Memory B cell (primary cell): ENCODE results near the gene TRIM24.

Source experiments
- ATAC-seq: fragments of 150-1000 bp; cut with Tn5 transposase; 2 replicates; pipeline ENCODE4 v1.10.0; 2021; ENCODE audit warnings: low read depth, mild to moderate bottlenecking, moderate library complexity
- DNase-seq, 2 donors: peaks; one replicate each; pipeline ENCODE4 v3.0.0; 2022; ENCODE audit warnings: low spot score in 2 of 2
- H3K27ac Mint-ChIP-seq: one replicate; pipeline ENCODE4 v1.8.0; 2022; ENCODE audit warnings: mild to moderate bottlenecking, moderate library complexity, mixed read lengths
- H3K27me3 Mint-ChIP-seq: one replicate; pipeline ENCODE4 v1.8.0; 2022; ENCODE audit warnings: mixed read lengths
- H3K36me3 Mint-ChIP-seq: one replicate; pipeline ENCODE4 v1.8.0; 2022; ENCODE audit warnings: mild to moderate bottlenecking, mixed read lengths
- H3K4me1 Mint-ChIP-seq: one replicate; pipeline ENCODE4 v1.8.0; 2022; ENCODE audit warnings: mixed read lengths
- H3K4me3 Mint-ChIP-seq: one replicate; pipeline ENCODE4 v1.8.0; 2022; ENCODE audit warnings: mild to moderate bottlenecking, moderate library complexity, mixed read lengths
- H3K9me3 Mint-ChIP-seq: one replicate; pipeline ENCODE4 v1.8.0; 2022; ENCODE audit warnings: mixed read lengths

TRIM24 gene

DNA sequence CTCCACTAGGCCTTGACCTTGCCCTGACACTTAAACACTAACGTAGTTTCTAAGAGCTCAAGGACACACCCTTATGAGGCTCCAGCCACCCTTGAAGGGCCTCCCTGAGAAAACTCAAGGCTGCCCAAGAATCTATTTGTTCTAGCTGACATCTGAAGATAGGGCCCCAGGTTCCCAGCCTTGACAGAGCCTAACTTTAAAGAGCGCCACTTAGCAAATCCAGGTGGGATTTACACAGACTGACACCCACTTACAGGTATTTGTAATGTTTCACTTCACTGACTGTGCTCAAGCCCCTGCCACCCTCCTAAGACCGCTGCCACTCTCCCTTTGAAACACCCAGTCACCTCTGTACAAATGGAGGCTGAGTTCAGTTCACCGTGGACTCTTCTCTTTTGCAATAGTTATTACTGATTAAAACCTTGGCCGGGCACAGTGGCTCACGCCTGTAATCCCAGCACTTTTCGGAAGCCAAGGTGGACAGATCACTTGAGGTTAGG is 150.7 kb downstream of the TRIM24 start:
- Mint-ChIP-seq H3K4me3 (no peak overlapping the region), H3K4me1 (peaks cover 11% of the 10 kb centered on the region), H3K27me3 (peaks cover 6% of the 10 kb centered on the region), H3K9me3 (no peaks in the 10 kb centered on the region), H3K36me3 (no peaks in the 10 kb centered on the region), H3K27ac (no peak overlapping the region)
- DNase-seq (no peak), ATAC-seq (no peak)

DNA sequence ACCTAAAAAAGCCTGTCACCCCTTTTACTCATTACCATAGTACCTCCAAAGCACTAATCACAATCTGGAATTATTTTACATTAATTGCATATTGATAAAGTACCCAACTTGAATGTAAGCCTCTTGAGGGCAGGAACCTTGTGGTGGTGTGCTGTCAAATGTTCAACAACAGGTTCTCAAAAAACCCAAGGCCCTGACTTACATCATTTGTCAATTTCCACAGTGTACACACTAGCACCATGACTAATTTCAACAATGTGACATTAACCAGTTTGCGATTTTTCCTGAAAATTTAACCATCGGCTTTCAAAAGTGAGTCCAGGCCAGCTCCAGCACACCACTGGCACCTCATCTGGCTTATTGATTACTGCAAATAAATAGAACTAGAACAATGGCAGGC is 153.6 kb downstream of the TRIM24 start:
- Mint-ChIP-seq H3K4me3 (no peak overlapping the region), H3K36me3 (no peaks in the 10 kb centered on the region), H3K27ac (no peak overlapping the region), H3K27me3 (peaks cover 3% of the 10 kb centered on the region), H3K4me1 (peaks cover 2% of the 10 kb centered on the region), H3K9me3 (peaks cover 1% of the 10 kb centered on the region)
- DNase-seq (no peak), ATAC-seq (no peak)

GRCh38 chr7:138616085-138616484 is 156.0 kb downstream of the TRIM24 start:
- Mint-ChIP-seq H3K4me1 (peaks cover 2% of the 10 kb centered on the region), H3K4me3 (no peak overlapping the region), H3K27ac (no peak overlapping the region), H3K27me3 (peaks cover 3% of the 10 kb centered on the region), H3K36me3 (no peaks in the 10 kb centered on the region), H3K9me3 (peaks cover 1% of the 10 kb centered on the region)
- DNase-seq (no peak), ATAC-seq (no peak)

DNA sequence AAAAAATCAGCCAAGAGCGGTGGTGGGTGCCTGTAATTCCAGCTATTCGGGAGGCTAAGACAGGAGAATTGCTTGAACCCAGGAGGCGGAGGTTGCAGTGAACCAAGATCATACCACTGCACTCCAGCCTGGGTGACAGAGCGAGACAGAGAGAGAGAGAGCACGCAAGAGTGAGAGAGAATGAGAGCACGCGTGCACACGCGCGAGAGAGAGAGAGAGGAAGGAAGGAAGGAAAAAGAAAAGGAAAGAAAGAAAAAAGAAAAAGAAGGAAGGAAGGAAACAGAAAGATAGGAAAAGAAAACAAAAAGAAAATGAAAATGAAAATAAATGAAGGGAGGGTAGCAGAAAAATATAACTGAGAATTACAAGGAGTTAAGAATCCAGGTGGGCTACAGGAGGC is 158.4 kb downstream of the TRIM24 start:
- H3K36me3 Mint-ChIP-seq, result no peaks in the 10 kb centered on the region
- DNase-seq (no peak), ATAC-seq (no peak)
- H3K4me3 Mint-ChIP-seq, result no peak overlapping the region
- peaks cover 2% of the 10 kb centered on the region for H3K4me1 Mint-ChIP-seq
- no peak overlapping the region for H3K27ac Mint-ChIP-seq
- H3K27me3 Mint-ChIP-seq, result peaks cover 1% of the 10 kb centered on the region
- H3K9me3 Mint-ChIP-seq, result peaks cover 1% of the 10 kb centered on the region

- peaks cover 2% of the 10 kb centered on the region for H3K4me1 Mint-ChIP-seq
- peaks cover 1% of the 10 kb centered on the region for H3K9me3 Mint-ChIP-seq
- ATAC-seq (no peak), DNase-seq (no peak)
- peaks cover 1% of the 10 kb centered on the region for H3K27me3 Mint-ChIP-seq
- H3K36me3 Mint-ChIP-seq, result no peaks in the 10 kb centered on the region
- no peak overlapping the region for H3K27ac Mint-ChIP-seq
- no peak overlapping the region for H3K4me3 Mint-ChIP-seq
Observed at GRCh38 chr7:138618933-138619332, 158.9 kb downstream of the TRIM24 start.

GRCh38 chr7:138622841-138623240 is 162.8 kb downstream of the TRIM24 start:
- no peak overlapping the region for H3K27ac Mint-ChIP-seq
- DNase-seq (no peak), ATAC-seq (no peak)
- H3K4me3 Mint-ChIP-seq, result no peak overlapping the region
- peaks cover 2% of the 10 kb centered on the region for H3K4me1 Mint-ChIP-seq
- H3K9me3 Mint-ChIP-seq, result peaks cover 1% of the 10 kb centered on the region
- H3K36me3 Mint-ChIP-seq, result no peaks in the 10 kb centered on the region
- peaks cover 6% of the 10 kb centered on the region for H3K27me3 Mint-ChIP-seq

GRCh38 chr7:138625084-138625848 is 165.2 kb downstream of the TRIM24 start:
- DNase-seq (no peak), ATAC-seq (no peak)
- Mint-ChIP-seq H3K4me1 (no peaks in the 10 kb centered on the region), H3K9me3 (no peaks in the 10 kb centered on the region), H3K27ac (no peak overlapping the region), H3K4me3 (no peak overlapping the region), H3K36me3 (no peaks in the 10 kb centered on the region), H3K27me3 (peaks cover 7% of the 10 kb centered on the region)

GRCh38 chr7:138625849-138626230 is 165.8 kb downstream of the TRIM24 start:
- Mint-ChIP-seq H3K4me3 (no peak overlapping the region), H3K4me1 (no peaks in the 10 kb centered on the region), H3K9me3 (no peaks in the 10 kb centered on the region), H3K27ac (no peak overlapping the region), H3K36me3 (no peaks in the 10 kb centered on the region), H3K27me3 (peaks cover 7% of the 10 kb centered on the region)
- DNase-seq (no peak), ATAC-seq (no peak)

- Mint-ChIP-seq H3K9me3 (no peaks in the 10 kb centered on the region), H3K27me3 (peaks cover 7% of the 10 kb centered on the region), H3K36me3 (no peaks in the 10 kb centered on the region), H3K4me1 (no peaks in the 10 kb centered on the region), H3K4me3 (no peak overlapping the region), H3K27ac (no peak overlapping the region)
- DNase-seq, result no peak
- ATAC-seq, result no peak
Observed at GRCh38 chr7:138626846-138627245, 166.8 kb downstream of the TRIM24 start.

DNA sequence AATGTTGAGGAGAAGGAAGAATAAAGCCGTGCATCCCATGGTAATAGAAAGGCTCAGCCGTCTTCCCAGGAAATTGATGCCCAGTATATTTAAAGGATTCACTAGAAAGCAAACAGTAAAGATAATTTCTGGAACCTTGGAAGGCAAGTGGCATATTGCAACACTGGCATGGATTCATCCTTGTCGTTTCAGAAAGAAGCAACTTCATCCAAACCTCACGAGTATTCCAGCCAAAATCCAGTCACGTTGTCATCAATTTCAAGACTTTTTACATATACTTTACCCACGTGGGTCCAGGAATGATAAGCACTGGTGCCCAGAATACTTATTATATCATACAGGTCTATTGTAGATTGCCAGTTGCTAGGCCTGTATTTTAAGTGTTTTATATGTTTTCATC is 167.3 kb downstream of the TRIM24 start:
- Mint-ChIP-seq H3K9me3 (no peaks in the 10 kb centered on the region), H3K4me1 (no peaks in the 10 kb centered on the region), H3K4me3 (no peak overlapping the region), H3K36me3 (no peaks in the 10 kb centered on the region), H3K27me3 (peaks cover 9% of the 10 kb centered on the region), H3K27ac (no peak overlapping the region)
- DNase-seq (no peak), ATAC-seq (no peak)

- no peak for ATAC-seq
- Mint-ChIP-seq H3K27ac (no peak overlapping the region), H3K36me3 (no peaks in the 10 kb centered on the region), H3K4me1 (no peaks in the 10 kb centered on the region), H3K9me3 (no peaks in the 10 kb centered on the region), H3K4me3 (no peak overlapping the region), H3K27me3 (peaks cover 17% of the 10 kb centered on the region)
- no peak for DNase-seq
Observed at GRCh38 chr7:138630059-138630610, 170.1 kb downstream of the TRIM24 start.

- H3K27ac Mint-ChIP-seq, result no peak overlapping the region
- H3K4me3 Mint-ChIP-seq, result no peak overlapping the region
- no peak for ATAC-seq
Observed at GRCh38 chr7:138632384-138632783, 172.3 kb downstream of the TRIM24 start.

GRCh38 chr7:138632826-138633602 is 173.0 kb downstream of the TRIM24 start:
- Mint-ChIP-seq H3K36me3 (no peaks in the 10 kb centered on the region), H3K4me3 (no peak overlapping the region), H3K9me3 (no peaks in the 10 kb centered on the region), H3K4me1 (no peaks in the 10 kb centered on the region), H3K27me3 (peaks cover 12% of the 10 kb centered on the region), H3K27ac (no peak overlapping the region)
- ATAC-seq (no peak), DNase-seq (no peak)

More at GRCh38 chr7:138632384-138632783, 172.3 kb downstream of the TRIM24 start:
- no peaks in the 10 kb centered on the region for H3K4me1 Mint-ChIP-seq
- DNase-seq, result no peak
- peaks cover 12% of the 10 kb centered on the region for H3K27me3 Mint-ChIP-seq
- no peaks in the 10 kb centered on the region for H3K36me3 Mint-ChIP-seq
- H3K9me3 Mint-ChIP-seq, result no peaks in the 10 kb centered on the region
